Fibroblast of mammary gland (primary cell): ENCODE measurements around the gene GART.

Experiments
- DNase-seq: peaks from one replicate; pipeline ENCODE4 v3.0.0-alpha.2; 2010; ENCODE audit warnings: low read depth
- H3K4me3 ChIP-seq: 2 replicates; pipeline ENCODE4 v1.5.1; 2011; ENCODE audit warnings: low read depth, mild to moderate bottlenecking, low read length, moderate library complexity; ENCODE audit not compliant: control insufficient read depth
- TF ChIP-seq, protein P1 (sequence below): conservative IDR thresholded peaks from 2 replicates; pipeline ENCODE4 v1.5.1; 2011; ENCODE audit warnings: low read depth, low read length, inconsistent platforms; ENCODE audit not compliant: control insufficient read depth, insufficient read depth

The GART gene

DNA sequence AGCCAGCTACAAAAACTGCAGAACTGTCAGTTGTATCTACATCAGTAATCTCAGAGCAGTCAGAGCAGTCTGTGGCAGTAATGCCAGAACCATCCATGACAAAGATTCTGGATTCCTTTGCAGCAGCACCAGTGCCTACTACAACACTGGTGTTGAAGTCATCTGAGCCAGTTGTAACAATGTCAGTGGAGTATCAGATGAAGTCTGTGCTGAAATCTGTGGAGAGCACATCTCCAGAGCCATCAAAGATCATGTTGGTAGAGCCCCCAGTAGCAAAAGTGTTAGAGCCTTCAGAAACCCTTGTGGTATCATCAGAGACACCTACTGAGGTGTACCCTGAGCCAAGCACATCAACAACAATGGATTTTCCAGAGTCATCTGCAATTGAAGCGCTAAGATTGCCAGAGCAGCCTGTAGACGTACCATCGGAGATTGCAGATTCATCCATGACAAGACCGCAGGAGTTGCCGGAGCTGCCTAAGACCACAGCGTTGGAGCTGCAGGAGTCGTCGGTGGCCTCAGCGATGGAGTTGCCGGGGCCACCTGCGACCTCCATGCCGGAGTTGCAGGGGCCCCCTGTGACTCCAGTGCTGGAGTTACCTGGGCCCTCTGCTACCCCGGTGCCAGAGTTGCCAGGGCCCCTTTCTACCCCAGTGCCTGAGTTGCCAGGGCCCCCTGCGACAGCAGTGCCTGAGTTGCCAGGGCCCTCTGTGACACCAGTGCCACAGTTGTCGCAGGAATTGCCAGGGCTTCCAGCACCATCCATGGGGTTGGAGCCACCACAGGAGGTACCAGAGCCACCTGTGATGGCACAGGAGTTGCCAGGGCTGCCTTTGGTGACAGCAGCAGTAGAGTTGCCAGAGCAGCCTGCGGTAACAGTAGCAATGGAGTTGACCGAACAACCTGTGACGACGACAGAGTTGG, 8.2 kb upstream of the GART start:
- DNase-seq: no peak
- no peak overlapping the region for H3K4me3 ChIP-seq
- TF ChIP-seq, protein P1, sequence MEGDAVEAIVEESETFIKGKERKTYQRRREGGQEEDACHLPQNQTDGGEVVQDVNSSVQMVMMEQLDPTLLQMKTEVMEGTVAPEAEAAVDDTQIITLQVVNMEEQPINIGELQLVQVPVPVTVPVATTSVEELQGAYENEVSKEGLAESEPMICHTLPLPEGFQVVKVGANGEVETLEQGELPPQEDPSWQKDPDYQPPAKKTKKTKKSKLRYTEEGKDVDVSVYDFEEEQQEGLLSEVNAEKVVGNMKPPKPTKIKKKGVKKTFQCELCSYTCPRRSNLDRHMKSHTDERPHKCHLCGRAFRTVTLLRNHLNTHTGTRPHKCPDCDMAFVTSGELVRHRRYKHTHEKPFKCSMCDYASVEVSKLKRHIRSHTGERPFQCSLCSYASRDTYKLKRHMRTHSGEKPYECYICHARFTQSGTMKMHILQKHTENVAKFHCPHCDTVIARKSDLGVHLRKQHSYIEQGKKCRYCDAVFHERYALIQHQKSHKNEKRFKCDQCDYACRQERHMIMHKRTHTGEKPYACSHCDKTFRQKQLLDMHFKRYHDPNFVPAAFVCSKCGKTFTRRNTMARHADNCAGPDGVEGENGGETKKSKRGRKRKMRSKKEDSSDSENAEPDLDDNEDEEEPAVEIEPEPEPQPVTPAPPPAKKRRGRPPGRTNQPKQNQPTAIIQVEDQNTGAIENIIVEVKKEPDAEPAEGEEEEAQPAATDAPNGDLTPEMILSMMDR: no peak

GRCh38 chr21:33546086-33546485, 4.2 kb upstream of the GART start:
- no peak for DNase-seq
- TF ChIP-seq, protein P1: no peak
- H3K4me3 ChIP-seq: no peak overlapping the region

- TF ChIP-seq, protein P1: no peak
- H3K4me3 ChIP-seq: peak overlapping the region; percentile 98
- DNase-seq: no peak
Observed at GRCh38 chr21:33544451-33545195, 2.7 kb upstream of the GART start.

DNA sequence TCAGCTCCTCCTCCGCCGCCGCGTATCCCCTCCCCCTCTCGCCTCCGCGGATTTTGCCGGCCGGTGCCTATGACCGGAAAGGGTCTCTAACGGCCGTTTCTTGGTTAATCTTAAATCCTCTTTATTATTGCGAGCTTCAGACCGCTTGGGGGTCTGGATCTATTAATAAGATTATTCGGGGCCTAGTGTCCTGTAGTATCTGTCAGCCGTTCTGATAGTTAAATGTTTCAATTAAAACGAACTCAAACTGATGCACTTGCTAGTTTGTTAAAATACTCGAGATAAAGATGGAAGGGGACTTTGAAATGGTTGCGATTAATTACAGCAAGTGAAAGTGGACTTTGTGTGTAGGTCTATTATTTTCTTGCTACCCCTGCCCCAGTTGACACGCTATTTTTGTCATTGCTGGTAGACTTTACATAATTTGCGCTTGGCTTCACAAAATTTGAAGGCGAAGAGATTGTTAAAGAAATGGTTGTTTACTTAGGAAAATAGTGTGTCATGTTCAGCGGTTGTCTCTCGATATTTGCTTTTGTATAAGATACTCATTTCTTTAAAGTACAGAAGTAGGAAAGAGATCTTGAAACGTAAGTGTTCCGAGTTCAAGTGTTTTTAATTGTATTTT, 1.7 kb upstream of the GART start:
- DNase-seq: peak; percentile 62
- peak overlapping the region; percentile 98 for H3K4me3 ChIP-seq
- TF ChIP-seq, protein P1: no peak

DNA sequence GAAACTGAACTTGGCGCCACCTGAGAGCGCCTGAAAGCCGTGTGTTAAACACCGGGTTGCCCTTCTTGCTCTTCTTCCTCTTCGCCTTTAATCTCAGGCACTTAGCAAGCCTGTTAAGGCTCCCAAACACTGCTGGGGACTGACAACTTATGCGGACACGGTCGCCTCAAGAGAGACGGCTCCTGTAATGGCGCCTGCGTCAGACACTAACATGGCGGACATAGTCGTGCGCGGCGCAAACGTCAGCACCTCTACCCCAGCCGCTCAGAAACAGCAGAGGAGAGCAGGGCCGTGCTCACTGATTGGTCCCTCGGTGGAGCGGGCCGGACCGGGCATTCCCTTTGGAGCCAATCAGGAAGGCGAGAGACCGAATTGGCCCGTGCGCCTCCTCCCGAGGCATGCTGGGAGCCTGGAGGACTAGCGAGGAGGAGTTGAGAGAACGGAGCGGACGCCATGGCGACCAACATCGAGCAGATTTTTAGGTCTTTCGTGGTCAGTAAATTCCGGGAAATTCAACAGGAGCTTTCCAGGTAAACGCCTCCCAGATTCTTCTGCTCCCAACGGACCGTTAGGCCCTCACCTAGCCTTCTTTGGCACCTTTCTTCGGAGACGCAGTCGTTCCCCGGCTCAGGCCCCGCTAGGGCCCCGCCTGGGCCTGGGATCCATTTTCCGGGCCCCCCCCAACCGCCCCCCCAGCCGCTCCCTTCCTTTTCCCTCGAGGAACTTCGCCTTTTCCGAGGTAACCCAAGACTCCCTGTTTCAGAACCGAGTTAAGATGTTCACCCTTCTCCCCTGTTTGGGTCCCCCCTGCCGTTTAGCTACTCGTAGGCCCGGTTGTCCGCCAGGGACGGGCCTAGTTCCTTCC, 955 bp upstream of the GART start, which contains the start of gene SON:
SON (plus strand) TSS at position 399 of the 865 bp plus-strand sequence; CDS start at position 454, 55 bp downstream.
- peak within 1 kb of the TSS; percentile 98 for H3K4me3 ChIP-seq
- DNase-seq: peak; percentile 98
- TF ChIP-seq, protein P1: no peak

DNA sequence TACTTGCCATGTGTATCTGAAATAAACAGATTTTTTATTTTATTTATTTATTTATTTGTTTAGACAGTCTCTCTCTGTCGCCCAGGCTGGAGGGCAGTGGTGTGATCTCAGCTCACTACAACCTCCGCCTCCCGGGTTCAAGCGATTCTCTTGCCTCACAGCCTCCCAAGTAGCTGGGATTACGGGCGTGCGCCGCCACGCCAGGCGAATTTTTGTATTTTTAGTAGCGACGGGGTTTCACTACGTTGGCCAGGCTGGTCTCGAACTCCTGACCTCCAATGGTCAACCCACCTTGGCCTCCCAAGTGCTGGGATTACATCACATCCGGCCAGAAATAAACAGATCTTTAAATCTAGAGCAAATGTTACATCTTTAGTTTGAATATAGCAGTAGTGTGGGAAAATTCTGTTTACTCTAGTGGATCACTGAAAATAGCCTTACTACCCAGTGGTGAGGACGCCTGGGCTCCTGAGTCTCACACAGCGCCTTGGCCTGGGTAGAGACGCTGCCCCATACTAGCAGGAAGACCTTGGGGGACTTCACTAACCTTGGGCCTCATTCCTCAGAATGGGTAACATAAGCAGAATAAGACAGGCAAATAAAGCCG, 709 bp downstream of the GART start:
- DNase-seq: peak; percentile 28
- peak overlapping the region; percentile 77 for H3K4me3 ChIP-seq
- TF ChIP-seq, protein P1: no peak
